ENCODE data around the gene METTL1.

METTL1 gene

DNA sequence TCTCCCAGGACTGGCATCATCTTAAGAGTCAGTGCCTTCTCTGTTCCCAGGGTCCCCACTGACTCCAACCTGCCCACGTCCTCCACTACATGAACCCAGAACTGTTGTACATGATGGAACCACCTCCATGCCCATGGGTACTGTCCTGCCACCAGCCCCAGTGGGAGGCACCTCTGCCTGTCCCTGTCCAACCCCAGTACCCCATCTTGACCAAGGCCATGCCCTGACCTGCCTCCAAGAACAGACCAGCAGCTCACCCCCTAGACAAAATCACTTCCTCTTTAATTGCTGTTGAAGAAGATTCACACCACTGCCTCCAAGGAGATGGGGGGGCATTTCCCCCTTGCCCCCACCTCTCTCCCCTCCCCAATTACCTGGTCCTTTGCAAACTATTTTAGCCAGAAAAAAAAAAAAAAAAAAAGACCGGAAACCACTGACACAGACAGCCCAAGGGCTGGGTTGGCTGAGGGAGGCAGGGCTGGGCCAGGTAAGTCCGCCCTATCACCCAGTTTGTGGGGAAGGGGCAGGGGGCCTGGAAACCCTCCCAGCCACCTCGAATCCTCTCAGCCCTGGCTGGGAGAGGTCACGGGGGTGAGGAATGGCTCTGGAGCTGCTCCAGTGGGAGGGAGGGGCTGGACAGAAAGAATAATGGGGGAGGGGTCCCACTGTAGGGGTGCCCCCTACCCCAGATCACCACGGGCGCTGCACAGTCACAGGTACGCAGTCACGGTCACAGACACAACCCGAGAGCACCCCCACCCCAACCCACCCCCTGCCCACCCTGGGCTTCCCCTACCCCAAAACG lies 46.8 kb downstream of the METTL1 start:
- no peak for TF ChIP-seq GATA3 (IDR thresholded peaks at IDR 0.05; ENCODE audit: low read depth, low read length)
- TF ChIP-seq GATA2 (IDR thresholded peaks at IDR 0.05; ENCODE audit: low read depth, low read length): no peak

GRCh38 chr12:57724003-57724935 lies 47.6 kb downstream of the METTL1 start:
- TF ChIP-seq GATA2 (IDR thresholded peaks at IDR 0.05; ENCODE audit: low read depth, low read length): no peak
- no peak for TF ChIP-seq GATA3 (IDR thresholded peaks at IDR 0.05; ENCODE audit: low read depth, low read length)

GRCh38 chr12:57723630-57723962 lies 48.3 kb downstream of the METTL1 start:
- no peak for TF ChIP-seq GATA2 (IDR thresholded peaks at IDR 0.05; ENCODE audit: low read depth, low read length)
- no peak for TF ChIP-seq GATA3 (IDR thresholded peaks at IDR 0.05; ENCODE audit: low read depth, low read length)

DNA sequence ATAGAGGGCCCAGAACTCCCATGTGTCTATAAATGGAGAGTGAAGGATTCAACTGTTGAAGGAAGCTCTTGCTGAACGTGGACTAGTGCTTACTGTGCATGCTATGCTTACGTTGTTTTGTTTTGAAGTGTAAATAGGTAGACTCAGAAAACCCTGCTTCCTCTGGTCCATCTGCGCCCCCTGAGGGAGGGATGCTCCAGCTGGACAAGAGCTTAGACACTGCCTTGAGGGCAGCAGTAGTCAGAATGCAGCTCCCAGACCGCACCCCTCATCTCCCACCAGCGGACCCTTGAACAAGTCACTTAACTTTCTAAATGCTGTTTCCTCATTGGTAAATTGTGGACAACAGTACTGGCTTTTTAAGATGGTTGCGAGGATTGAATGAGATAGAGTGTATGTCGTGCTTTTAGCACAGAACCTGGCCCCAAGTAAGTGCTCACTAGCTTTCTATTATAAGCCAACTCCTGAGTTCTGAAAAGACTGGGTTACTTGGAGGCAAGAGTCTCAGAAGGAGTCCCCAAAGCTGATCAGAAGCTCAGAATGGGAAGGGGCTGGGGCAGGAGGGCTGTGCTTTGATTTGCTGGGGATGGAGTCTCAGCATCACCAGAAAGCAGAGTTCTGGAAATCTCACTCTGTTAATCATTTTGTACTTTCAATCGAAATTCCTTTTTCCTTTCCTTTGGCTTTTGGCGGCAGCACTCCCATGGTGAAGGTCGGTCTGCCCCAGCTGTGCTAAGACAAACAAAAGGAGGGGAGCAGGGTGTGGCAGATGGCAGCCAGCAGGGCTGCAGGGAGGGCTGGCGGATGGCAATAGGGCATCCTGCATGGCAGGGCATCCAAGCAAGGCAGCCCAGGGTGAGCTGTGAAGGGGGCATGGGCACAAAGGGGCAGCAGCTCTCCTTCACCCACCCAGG lies 48.9 kb downstream of the METTL1 start:
- TF ChIP-seq GATA2 (IDR thresholded peaks at IDR 0.05; ENCODE audit: low read depth, low read length) (no peak), GATA3 (IDR thresholded peaks at IDR 0.05; ENCODE audit: low read depth, low read length) (no peak)

- no peak for TF ChIP-seq GATA2 (IDR thresholded peaks at IDR 0.05; ENCODE audit: low read depth, low read length)
- TF ChIP-seq GATA3 (IDR thresholded peaks at IDR 0.05; ENCODE audit: low read depth, low read length): no peak
Measured at GRCh38 chr12:57720606-57721595, 51.0 kb downstream of the METTL1 start.

DNA sequence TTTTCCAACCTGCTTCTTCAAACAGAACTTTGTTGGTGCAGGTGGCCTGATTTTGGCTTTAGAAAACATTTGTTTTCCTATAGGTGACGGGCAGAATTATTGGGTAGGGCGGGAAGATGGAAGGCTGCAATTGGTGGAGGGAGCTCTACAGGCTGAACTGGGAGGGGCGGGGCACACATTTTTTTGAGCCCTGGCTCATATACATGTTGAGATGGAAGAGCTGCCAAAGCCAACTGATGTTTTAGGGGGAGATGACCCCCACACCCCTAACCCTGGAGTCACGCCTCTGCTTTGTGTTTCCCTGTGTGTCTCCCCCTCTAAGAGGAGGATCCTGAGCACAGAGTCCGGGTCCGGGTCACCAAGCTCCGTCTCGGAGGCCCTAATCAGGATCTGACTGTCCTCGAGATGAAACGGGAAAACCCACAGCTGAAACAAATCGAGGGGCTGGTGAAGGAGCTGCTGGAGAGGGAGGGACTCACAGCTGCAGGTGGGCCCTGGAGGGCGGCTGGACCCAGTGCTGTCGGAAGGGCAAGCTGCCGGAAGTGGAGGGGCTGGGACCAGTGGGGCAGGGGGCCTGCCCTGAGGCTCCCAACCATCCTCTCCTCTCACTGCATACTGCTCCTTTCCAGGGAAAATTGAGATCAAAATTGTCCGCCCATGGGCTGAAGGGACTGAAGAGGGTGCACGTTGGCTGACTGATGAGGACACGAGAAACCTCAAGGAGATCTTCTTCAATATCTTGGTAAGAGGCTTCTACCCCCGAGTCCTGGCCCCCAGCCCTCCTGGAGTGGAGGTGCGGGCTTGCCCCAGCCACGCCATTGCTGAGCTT lies 51.9 kb downstream of the METTL1 start:
- TF ChIP-seq GATA2 (IDR thresholded peaks at IDR 0.05; ENCODE audit: low read depth, low read length): no peak
- TF ChIP-seq GATA3 (IDR thresholded peaks at IDR 0.05; ENCODE audit: low read depth, low read length): no peak

- TF ChIP-seq GATA2 (IDR thresholded peaks at IDR 0.05; ENCODE audit: low read depth, low read length) (no peak), GATA3 (IDR thresholded peaks at IDR 0.05; ENCODE audit: low read depth, low read length) (no peak)
Measured at GRCh38 chr12:57718641-57719528, 53.0 kb downstream of the METTL1 start.
